WTC11 (cell line): ENCODE results near the gene CCDC149.

Source experiments
- CTCF ChIP-seq: fragments of 200-600 bp; IDR thresholded peaks from 2 replicates; pipeline ENCODE4 v1.8.0; 2022; ENCODE audit warnings: antibody characterized with exemption
- E2F4 ChIP-seq: sonication (generic); formaldehyde crosslinking; IDR thresholded peaks from 2 replicates; pipeline ENCODE4 v1.8.1; 2022; ENCODE audit warnings: low read depth, mild to moderate bottlenecking, moderate library complexity, missing genetic modification reagents, borderline replicate concordance
- ELF4 ChIP-seq: sonication (generic); formaldehyde crosslinking; IDR thresholded peaks from 2 replicates; pipeline ENCODE4 v1.8.1; 2022; ENCODE audit warnings: low read depth, mild to moderate bottlenecking, moderate library complexity, missing genetic modification reagents
- FOXK1 ChIP-seq: sonication (generic); formaldehyde crosslinking; IDR thresholded peaks from 2 replicates; pipeline ENCODE4 v1.8.0; 2022; ENCODE audit warnings: mild to moderate bottlenecking, moderate library complexity, missing genetic modification reagents
- GTF2I ChIP-seq: fragments of 250-450 bp; sonication (Bioruptor Pico); conservative IDR thresholded peaks from 2 replicates; pipeline ENCODE4 v1.4.0; 2021; ENCODE audit warnings: mild to moderate bottlenecking
- IRF2 ChIP-seq: sonication (generic); formaldehyde crosslinking; IDR thresholded peaks from 2 replicates; pipeline ENCODE4 v1.8.0; 2022; ENCODE audit warnings: low read depth, missing genetic modification reagents, borderline replicate concordance
- NFATC4 ChIP-seq: fragments of 250-450 bp; sonication (Bioruptor Pico); IDR thresholded peaks from 2 replicates; pipeline ENCODE4 v1.9.0; 2021; ENCODE audit warnings: mild to moderate bottlenecking
- NFYB ChIP-seq: sonication (generic); formaldehyde crosslinking; conservative IDR thresholded peaks from 2 replicates; pipeline ENCODE4 v1.8.0; 2022; ENCODE audit warnings: low read depth, missing genetic modification reagents
- RORB ChIP-seq: fragments of 250-450 bp; sonication (Bioruptor Pico); IDR thresholded peaks from 2 replicates; pipeline ENCODE4 v1.9.0; 2021; ENCODE audit warnings: mild to moderate bottlenecking
- USF2 ChIP-seq: sonication (generic); formaldehyde crosslinking; IDR thresholded peaks from 2 replicates; pipeline ENCODE4 v1.8.1; 2023; ENCODE audit warnings: mild to moderate bottlenecking, missing genetic modification reagents, moderate library complexity
- ZNF138 ChIP-seq: sonication (generic); formaldehyde crosslinking; conservative IDR thresholded peaks from 2 replicates; pipeline ENCODE4 v1.8.1; 2022; ENCODE audit warnings: mild to moderate bottlenecking, moderate library complexity, missing genetic modification reagents
- ZNF281 ChIP-seq: sonication (generic); formaldehyde crosslinking; IDR thresholded peaks from 2 replicates; pipeline ENCODE4 v1.8.0; 2023; ENCODE audit warnings: mild to moderate bottlenecking, missing genetic modification reagents
- ZNF396 ChIP-seq: fragments of 250-450 bp; sonication (Bioruptor Pico); IDR thresholded peaks from 2 replicates; pipeline ENCODE4 v1.8.0; 2021; ENCODE audit warnings: mild to moderate bottlenecking, moderate library complexity, borderline replicate concordance
- ZNF671 ChIP-seq: fragments of 250-450 bp; sonication (Bioruptor Pico); IDR thresholded peaks from 2 replicates; pipeline ENCODE4 v1.8.0; 2021; ENCODE audit warnings: mild to moderate bottlenecking

- TF ChIP-seq CTCF: no peak
- no peak for TF ChIP-seq ELF4
- no peak for TF ChIP-seq ZNF671
- TF ChIP-seq IRF2 (CRISPR knock-in tag): no peak
- no peak for TF ChIP-seq FOXK1 (CRISPR knock-in tag)
- no peak for TF ChIP-seq USF2
- no peak for TF ChIP-seq RORB (CRISPR knock-in tag)
- TF ChIP-seq NFATC4 (CRISPR knock-in tag): no peak
- TF ChIP-seq E2F4 (CRISPR knock-in tag): no peak
- no peak for TF ChIP-seq NFYB (CRISPR knock-in tag)
- TF ChIP-seq GTF2I (CRISPR knock-in tag): no peak
- TF ChIP-seq ZNF396 (CRISPR knock-in tag): no peak
- no peak for TF ChIP-seq ZNF281 (CRISPR knock-in tag)
- no peak for TF ChIP-seq ZNF138 (CRISPR knock-in tag)
These were observed 56.3 kb downstream of the CCDC149 start for GRCh38 chr4:24856586-24856985.
